H1 (cell line): ENCODE data around the gene ZSCAN10. TPM values are rescaled to one million over a fixed set of nuclear protein-coding genes. Genes with fewer than 3 reads are reported as not detected.
"Not testable (repeated sequence)": the region's sequence is repeated elsewhere in the genome, so short reads cannot be mapped to it uniquely, and the experiment has no call there.

Source experiments
- CTCF ChIA-PET: fragments of 300-600 bp; sonication (Branson Sonifier 250); formaldehyde crosslinking; loops from one replicate; lab custom pipeline; 2021; ENCODE audit not compliant: partially characterized antibody; lab: Charles Lee
- POLR2A ChIA-PET: fragments of 300-600 bp; sonication (Branson Sonifier 250); formaldehyde crosslinking; loops from one replicate; lab custom pipeline; 2021; ENCODE audit warnings: inconsistent platforms; ENCODE audit not compliant: partially characterized antibody; lab: Charles Lee
- DNase-seq, 2 experiments: peaks; one replicate each; pipeline versions ENCODE4 v3.0.0 to v3.0.0-alpha.2; 2010 to 2022; ENCODE audit warnings: low spot score in 2 of 2, low read depth in 1 of 2, mixed read lengths in 1 of 2
- FAIRE-seq: peaks from 2 replicates; lab custom pipeline; 2011; peaks lifted over from hg19 to GRCh38; lab: Jason Lieb, UNC
- H2AFZ ChIP-seq: 2 replicates; pipeline ENCODE4 v1.8.1; 2012; ENCODE audit warnings: low read length, inconsistent platforms
- H2AK5ac ChIP-seq: 2 replicates; pipeline ENCODE4 v1.6.1; 2013; ENCODE audit warnings: low read depth, low read length
- H2BK120ac ChIP-seq: replicated peaks from 2 replicates; pipeline ENCODE3; 2013; ENCODE audit warnings: low read depth, low read length, inconsistent platforms
- H2BK12ac ChIP-seq: 2 replicates; pipeline ENCODE4 v1.6.1; 2013; ENCODE audit warnings: low read depth, low read length
- H2BK15ac ChIP-seq: 2 replicates; pipeline ENCODE4 v1.6.1; 2013; ENCODE audit warnings: low read length
- H2BK20ac ChIP-seq: 2 replicates; pipeline ENCODE4 v1.6.1; 2013; ENCODE audit warnings: low read length
- H2BK5ac ChIP-seq: 2 replicates; pipeline ENCODE4 v1.6.1; 2013; ENCODE audit warnings: low read depth, low read length
- H3K14ac ChIP-seq: 2 replicates; pipeline ENCODE4 v1.6.1; 2013; ENCODE audit warnings: inconsistent platforms; ENCODE audit not compliant: insufficient read length
- H3K18ac ChIP-seq: 2 replicates; pipeline ENCODE4 v1.6.1; 2013; ENCODE audit warnings: low read length; ENCODE audit errors: extremely low read depth
- H3K23ac ChIP-seq: 2 replicates; pipeline ENCODE4 v1.6.1; 2013; ENCODE audit warnings: inconsistent platforms; ENCODE audit not compliant: insufficient read length
- H3K23me2 ChIP-seq: 2 replicates; pipeline ENCODE4 v1.6.1; 2013; ENCODE audit warnings: low read depth, low read length
- H3K27ac ChIP-seq: 2 replicates; pipeline ENCODE4 v1.6.1; 2011; ENCODE audit warnings: low read depth, low read length, inconsistent platforms
- H3K27me3 ChIP-seq, 4 experiments: replicated peaks in 1 of 4; 1 replicate in 1 of 4; 2 replicates in 3 of 4; pipeline versions ENCODE4 v1.6.1 to v1.8.1; 2011 to 2013; ENCODE audit warnings: low read length in 3 of 4, mild to moderate bottlenecking in 3 of 4, inconsistent platforms in 2 of 4, mixed read lengths in 2 of 4, moderate library complexity in 1 of 4; ENCODE audit not compliant: control insufficient read depth in 3 of 4, insufficient read depth in 3 of 4; ENCODE audit errors: extremely low read depth in 1 of 4
- H3K36me3 ChIP-seq, 4 experiments: 2 replicates each; pipeline versions ENCODE4 v1.6.1 to v1.8.1; 2011 to 2013; ENCODE audit warnings: mild to moderate bottlenecking in 4 of 4, low read length in 3 of 4, moderate library complexity in 2 of 4, control low read depth in 1 of 4, inconsistent platforms in 1 of 4; ENCODE audit not compliant: insufficient read depth in 4 of 4, control insufficient read depth in 2 of 4
- H3K4ac ChIP-seq: replicated peaks from 2 replicates; pipeline ENCODE3; 2013; ENCODE audit warnings: low read length, low read depth, mixed read lengths, inconsistent platforms; ENCODE audit not compliant: insufficient read length
- H3K4me1 ChIP-seq, 4 experiments: replicated peaks in 1 of 4; 1 replicate in 1 of 4; 2 replicates in 3 of 4; pipeline versions ENCODE4 v1.6.1 to v1.8.1; 2011 to 2013; ENCODE audit warnings: low read length in 3 of 4, inconsistent platforms in 2 of 4, mixed read lengths in 1 of 4; ENCODE audit not compliant: insufficient read depth in 4 of 4, control insufficient read depth in 3 of 4
- H3K4me2 ChIP-seq, 2 experiments: 2 replicates each; pipeline versions ENCODE4 v1.6.1 to v1.8.1; 2011 to 2013; ENCODE audit warnings: low read depth in 2 of 2, low read length in 2 of 2, control low read depth in 1 of 2, inconsistent platforms in 1 of 2, mild to moderate bottlenecking in 1 of 2; ENCODE audit not compliant: insufficient read depth in 1 of 2
- H3K4me3 ChIP-seq, 4 experiments: fragments of 200-600, 300-600 bp in 1 of 4; sonication (generic), shearing (Covaris generic), sonication (Bioruptor Twin) in 1 of 4; 2 replicates each; pipeline versions ENCODE4 v1.5.1 to v1.8.1; 2011 to 2016; ENCODE audit warnings: low read length in 4 of 4, low read depth in 3 of 4, control low read depth in 2 of 4, inconsistent platforms in 2 of 4, mild to moderate bottlenecking in 2 of 4, mixed read lengths in 1 of 4, moderate library complexity in 1 of 4; ENCODE audit not compliant: insufficient read depth in 2 of 4; ENCODE audit errors: extremely low read depth in 1 of 4
- H3K56ac ChIP-seq: replicated peaks from 2 replicates; pipeline ENCODE3; 2013; ENCODE audit warnings: low read depth, mild to moderate bottlenecking, mixed read lengths, low read length, inconsistent platforms; ENCODE audit not compliant: insufficient read length
- H3K79me1 ChIP-seq: 2 replicates; pipeline ENCODE4 v1.6.1; 2013; ENCODE audit warnings: low read depth, low read length, control low read depth
- H3K79me2 ChIP-seq, 2 experiments: 2 replicates each; pipeline versions ENCODE4 v1.6.1 to v1.8.1; 2012 to 2013; ENCODE audit warnings: low read length in 2 of 2, mild to moderate bottlenecking in 2 of 2, inconsistent platforms in 1 of 2; ENCODE audit not compliant: insufficient read depth in 2 of 2, control insufficient read depth in 1 of 2
- H3K9ac ChIP-seq, 4 experiments: replicated peaks in 1 of 4; 1 replicate in 1 of 4; 2 replicates in 3 of 4; pipeline versions ENCODE4 v1.6.1 to v1.8.1; 2011 to 2013; ENCODE audit warnings: low read depth in 3 of 4, low read length in 3 of 4, control low read depth in 2 of 4, mild to moderate bottlenecking in 2 of 4, moderate library complexity in 2 of 4, inconsistent platforms in 1 of 4; ENCODE audit errors: extremely low read depth in 1 of 4
- H3K9me3 ChIP-seq, 2 experiments: 2 replicates each; pipeline versions ENCODE4 v1.6.1 to v1.8.1; 2012 to 2013; ENCODE audit warnings: mild to moderate bottlenecking in 2 of 2, moderate library complexity in 2 of 2, control low read depth in 1 of 2, inconsistent platforms in 1 of 2, low read depth in 1 of 2, low read length in 1 of 2, mixed read lengths in 1 of 2; ENCODE audit not compliant: insufficient read depth in 2 of 2
- H4K20me1 ChIP-seq, 2 experiments: replicated peaks in 1 of 2; 2 replicates each; pipeline versions ENCODE3 to v1.8.1; 2011 to 2013; ENCODE audit warnings: inconsistent platforms in 2 of 2, low read length in 2 of 2, mild to moderate bottlenecking in 1 of 2; ENCODE audit not compliant: insufficient read depth in 2 of 2, control insufficient read depth in 1 of 2
- H4K5ac ChIP-seq: 2 replicates; pipeline ENCODE4 v1.6.1; 2013; ENCODE audit warnings: low read length, low read depth, mixed read lengths, inconsistent platforms; ENCODE audit not compliant: insufficient read length
- H4K8ac ChIP-seq: 2 replicates; pipeline ENCODE4 v1.8.0; 2013; ENCODE audit warnings: mild to moderate bottlenecking, moderate library complexity, low read length, inconsistent platforms; ENCODE audit not compliant: insufficient read depth; ENCODE audit errors: extremely low read depth
- H4K91ac ChIP-seq: replicated peaks from 2 replicates; pipeline ENCODE3; 2013; ENCODE audit warnings: low read length, mixed read lengths, inconsistent platforms; ENCODE audit not compliant: insufficient read length
- WGBS, 2 experiments: shearing (Covaris generic) in 1 of 2; methylation state at CpG; one replicate each; pipeline versions ENCODE4 v1.1.6 to v1.1.7; 2013 to 2015; ENCODE audit warnings: low lambda C conversion rate in 2 of 2, mixed read lengths in 2 of 2, inconsistent platforms in 1 of 2, low coverage in 1 of 2, missing lambda C conversion rate in 1 of 2; ENCODE audit not compliant: insufficient replicate concordance in 2 of 2, insufficient coverage in 1 of 2, insufficient read length in 1 of 2; ENCODE audit errors: extremely low coverage in 1 of 2, missing lambda C conversion rate in 1 of 2; 5-methylcytosine and 5-hydroxymethylcytosine counted together
- polyA plus RNA-seq, 7 experiments: library from polyadenylated mRNA; depleted of rRNA in 3 of 7; stranded (reverse) in 5 of 7; unstranded in 2 of 7; fragments of >200 nt in 5 of 7; fragments of 200-250 nt in 2 of 7; gene quantifications; 1 replicate in 5 of 7; 2 replicates in 1 of 7; 4 replicates in 1 of 7; pipeline versions ENCODE4 v1.2.1 to v1.2.3, GENCODE V29; 2011 to 2013; ENCODE audit warnings: missing spikeins in 2 of 7, mixed read lengths in 2 of 7
- total RNA-seq: library from RNA; stranded (reverse); fragmentation: NEBNext Ultra II Directional; extraction: Animal tissue kit (Norgen Biotek cat#: 25700); gene quantifications from 2 replicates; pipeline ENCODE4 v1.2.1, GENCODE V29; 2021

Gene ZSCAN10
- total and polyA plus RNA-seq, 2 of the 8 experiments (the other 6 are each of a cell fraction or from before 2014, with no cell fraction given): 209 to 314 TPM

GRCh38 chr16:3069146-3069545 is 29.9 kb downstream of the ZSCAN10 start:
- H2AFZ ChIP-seq, H2AK5ac ChIP-seq, H3K9ac ChIP-seq, H3K23me2 ChIP-seq, H3K79me1 ChIP-seq, H4K5ac ChIP-seq, H3K27me3 ChIP-seq, H4K8ac ChIP-seq, H3K27ac ChIP-seq, H4K20me1 ChIP-seq, H2BK120ac ChIP-seq, H3K14ac ChIP-seq, H3K36me3 ChIP-seq, H3K9me3 ChIP-seq, H2BK12ac ChIP-seq, DNase-seq, H3K4ac ChIP-seq, H3K23ac ChIP-seq, H4K91ac ChIP-seq, H3K4me1 ChIP-seq, H2BK20ac ChIP-seq, H3K56ac ChIP-seq, H2BK15ac ChIP-seq, H2BK5ac ChIP-seq, FAIRE-seq, H3K4me3 ChIP-seq, H3K79me2 ChIP-seq, H3K4me2 ChIP-seq, H3K18ac ChIP-seq: not testable (repeated sequence)
- 73% methylated on average over 3 of the region's 11 CpGs; no CpG with 5 or more reads in 1 of the 2 experiments for WGBS, 2 experiments
- POLR2A ChIA-PET: interaction anchor here (0.6 to 3.8 kb wide), 7 partner anchors 10 to 96 kb away, joined by 3 to 31 read pairs (median 4); partner anchors contain the start of gene ZSCAN10
- CTCF ChIA-PET: interaction anchor here (0.6 to 2.7 kb wide), 4 partner anchors 8 to 196 kb away, joined by 3 to 13 read pairs (median 4); no protein-coding TSS in a partner anchor
